Measurements from ENCODE around the gene TFDP1.

The TFDP1 gene

DNA sequence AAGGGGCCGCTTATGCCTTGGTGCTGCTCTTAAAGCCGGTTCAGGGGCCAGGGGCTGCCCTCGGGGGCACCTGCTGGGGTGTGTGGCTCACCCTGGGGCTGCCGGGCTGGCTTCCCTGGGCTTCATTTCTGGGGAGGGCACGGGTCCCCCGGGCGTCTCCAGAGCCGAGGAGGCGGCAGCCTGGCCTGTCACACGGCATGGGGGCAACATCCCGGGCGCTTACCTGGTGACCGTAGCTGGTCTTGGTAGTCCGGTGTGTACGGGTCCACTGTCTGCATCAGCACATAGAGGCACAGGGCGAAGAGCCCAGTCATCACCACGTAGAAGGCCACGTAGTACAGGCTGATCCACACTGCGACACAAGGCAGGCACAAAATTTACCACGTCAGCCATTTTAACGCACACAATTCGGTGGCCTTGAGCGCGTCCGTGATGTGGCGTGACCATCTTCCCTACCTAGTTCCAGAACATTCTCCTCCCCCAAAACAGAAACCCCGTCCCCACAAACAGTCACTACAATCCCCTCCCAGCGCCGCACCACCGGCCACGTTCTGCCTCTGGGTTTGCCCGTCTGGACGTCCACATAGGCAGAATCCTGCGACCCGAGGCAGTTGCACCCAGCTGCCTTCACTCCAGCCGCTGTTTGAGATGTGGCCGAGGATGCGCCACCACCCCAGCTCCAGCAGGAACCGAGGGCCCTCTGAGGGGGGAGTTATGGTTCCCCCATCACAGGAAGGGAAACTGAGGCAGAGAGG lies 70.2 kb downstream of the TFDP1 start:
- H3K79me2 ChIP-seq (ENCODE audit: insufficient read depth, low read length): no peaks in the 10 kb centered on the region
- H3K9ac ChIP-seq (ENCODE audit: low read length): no peak overlapping the region
- H3K9me2 ChIP-seq (replicated peaks; ENCODE audit: insufficient read depth, low read length): no peaks in the 10 kb centered on the region
- H3K27me3 ChIP-seq (ENCODE audit: low read length): no peaks in the 10 kb centered on the region
- H2AFZ ChIP-seq (ENCODE audit: low read depth, low read length, severe bottlenecking): no peak overlapping the region
- H4K20me1 ChIP-seq (ENCODE audit: low read depth, low read length): no peaks in the 10 kb centered on the region
- no peak overlapping the region for H3K4me3 ChIP-seq (ENCODE audit: insufficient read depth, low read length, poor library complexity, severe bottlenecking)
- no peak for TF ChIP-seq EZH2phosphoT487 (conservative IDR thresholded peaks at IDR 0.05; ENCODE audit: low read length)
- TF ChIP-seq, protein P1, sequence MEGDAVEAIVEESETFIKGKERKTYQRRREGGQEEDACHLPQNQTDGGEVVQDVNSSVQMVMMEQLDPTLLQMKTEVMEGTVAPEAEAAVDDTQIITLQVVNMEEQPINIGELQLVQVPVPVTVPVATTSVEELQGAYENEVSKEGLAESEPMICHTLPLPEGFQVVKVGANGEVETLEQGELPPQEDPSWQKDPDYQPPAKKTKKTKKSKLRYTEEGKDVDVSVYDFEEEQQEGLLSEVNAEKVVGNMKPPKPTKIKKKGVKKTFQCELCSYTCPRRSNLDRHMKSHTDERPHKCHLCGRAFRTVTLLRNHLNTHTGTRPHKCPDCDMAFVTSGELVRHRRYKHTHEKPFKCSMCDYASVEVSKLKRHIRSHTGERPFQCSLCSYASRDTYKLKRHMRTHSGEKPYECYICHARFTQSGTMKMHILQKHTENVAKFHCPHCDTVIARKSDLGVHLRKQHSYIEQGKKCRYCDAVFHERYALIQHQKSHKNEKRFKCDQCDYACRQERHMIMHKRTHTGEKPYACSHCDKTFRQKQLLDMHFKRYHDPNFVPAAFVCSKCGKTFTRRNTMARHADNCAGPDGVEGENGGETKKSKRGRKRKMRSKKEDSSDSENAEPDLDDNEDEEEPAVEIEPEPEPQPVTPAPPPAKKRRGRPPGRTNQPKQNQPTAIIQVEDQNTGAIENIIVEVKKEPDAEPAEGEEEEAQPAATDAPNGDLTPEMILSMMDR (IDR thresholded peaks at IDR 0.05; ENCODE audit: insufficient read depth, low read length, poor library complexity, severe bottlenecking): no peak
- no peak overlapping the region for H3K27ac ChIP-seq (ENCODE audit: low read depth, low read length)
- H3K36me3 ChIP-seq (ENCODE audit: low read length): no peaks in the 10 kb centered on the region
- no peaks in the 10 kb centered on the region for H3K9me3 ChIP-seq (ENCODE audit: insufficient read depth, low read length)
- H3K4me2 ChIP-seq (ENCODE audit: low read depth, low read length, poor library complexity, severe bottlenecking): no peak overlapping the region
- no peaks in the 10 kb centered on the region; the same call in 1 of the 2 replicates for H3F3A ChIP-seq (ENCODE audit: insufficient read depth)

DNA sequence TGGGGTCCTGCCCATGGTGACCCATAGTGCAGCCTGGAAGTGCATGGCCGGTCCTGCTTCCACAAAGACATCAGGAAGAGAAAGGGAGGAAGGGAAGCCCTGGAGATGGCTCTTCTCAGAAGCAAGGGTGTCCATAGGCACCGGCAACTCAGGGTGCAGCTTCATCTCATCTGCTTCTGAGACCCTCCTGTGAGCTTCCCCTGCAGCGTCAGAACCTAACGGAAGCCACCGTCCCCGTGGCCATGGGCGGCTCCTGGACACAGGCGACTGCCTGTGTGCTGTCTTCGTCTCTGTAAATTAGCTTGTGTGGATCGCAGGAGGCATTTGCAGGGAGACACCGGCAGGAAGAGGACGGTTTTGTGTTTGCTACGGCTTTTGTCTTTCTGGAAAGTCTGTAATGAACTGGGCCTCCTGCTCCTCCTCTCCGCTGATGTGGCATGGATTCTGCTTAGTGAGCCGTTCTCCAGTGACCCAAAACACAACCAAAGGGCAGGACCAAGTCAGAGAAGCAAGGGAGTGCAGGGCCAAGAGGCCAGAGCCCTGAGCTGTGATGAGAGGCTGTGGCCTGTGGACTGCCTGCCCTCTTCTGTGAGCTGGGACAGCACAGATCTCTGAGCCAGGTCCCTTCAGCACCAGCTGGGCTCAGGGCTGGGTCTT lies 70.9 kb downstream of the TFDP1 start:
- no peak overlapping the region for H3K4me3 ChIP-seq (ENCODE audit: insufficient read depth, low read length, poor library complexity, severe bottlenecking)
- H3K9me2 ChIP-seq (replicated peaks; ENCODE audit: insufficient read depth, low read length): no peaks in the 10 kb centered on the region
- no peaks in the 10 kb centered on the region for H4K20me1 ChIP-seq (ENCODE audit: low read depth, low read length)
- H3K36me3 ChIP-seq (ENCODE audit: low read length): no peaks in the 10 kb centered on the region
- H2AFZ ChIP-seq (ENCODE audit: low read depth, low read length, severe bottlenecking): no peak overlapping the region
- no peak overlapping the region for H3K9ac ChIP-seq (ENCODE audit: low read length)
- H3K4me2 ChIP-seq (ENCODE audit: low read depth, low read length, poor library complexity, severe bottlenecking): no peak overlapping the region
- H3F3A ChIP-seq (ENCODE audit: insufficient read depth): no peaks in the 10 kb centered on the region; the same call in 1 of the 2 replicates
- no peak overlapping the region for H3K27ac ChIP-seq (ENCODE audit: low read depth, low read length)
- no peaks in the 10 kb centered on the region for H3K27me3 ChIP-seq (ENCODE audit: low read length)
- TF ChIP-seq, protein P1 (IDR thresholded peaks at IDR 0.05; ENCODE audit: insufficient read depth, low read length, poor library complexity, severe bottlenecking): no peak
- no peak for TF ChIP-seq EZH2phosphoT487 (conservative IDR thresholded peaks at IDR 0.05; ENCODE audit: low read length)
- H3K9me3 ChIP-seq (ENCODE audit: insufficient read depth, low read length): no peaks in the 10 kb centered on the region
- no peaks in the 10 kb centered on the region for H3K79me2 ChIP-seq (ENCODE audit: insufficient read depth, low read length)

DNA sequence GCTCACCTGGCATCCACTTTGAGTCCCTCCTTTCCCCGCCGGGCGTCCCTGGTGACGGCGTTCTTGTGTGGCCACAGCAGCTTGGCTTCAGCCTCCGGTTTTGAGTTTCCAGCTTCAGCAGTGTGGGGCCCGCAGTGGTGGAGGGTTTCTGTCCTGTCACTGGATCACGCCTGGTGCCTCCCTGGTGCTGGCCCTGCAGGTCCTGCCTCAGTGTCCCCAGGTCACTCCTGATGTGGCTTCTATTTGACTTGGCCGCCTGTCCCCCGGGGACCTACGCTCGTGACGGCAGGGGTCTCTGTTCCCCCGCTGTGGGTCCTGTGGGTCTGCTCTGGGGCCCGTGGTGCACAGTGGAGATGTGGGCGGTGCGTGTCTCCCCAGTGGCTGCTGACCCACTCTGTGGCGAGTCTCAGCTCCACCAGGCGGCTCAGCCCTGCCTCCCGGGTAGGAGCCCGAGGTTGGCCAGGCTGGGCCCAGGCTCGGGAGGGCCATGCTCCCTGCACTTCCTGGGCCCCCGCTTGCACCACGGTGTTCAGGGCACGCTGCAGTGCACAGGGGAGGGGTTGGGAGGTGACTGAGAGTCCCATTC lies 71.5 kb downstream of the TFDP1 start:
- Histone ChIP-seq H3K9ac (ENCODE audit: low read length) (no peak overlapping the region), H2AFZ (ENCODE audit: low read depth, low read length, severe bottlenecking) (no peak overlapping the region), H3K36me3 (ENCODE audit: low read length) (no peaks in the 10 kb centered on the region), H3K79me2 (ENCODE audit: insufficient read depth, low read length) (no peaks in the 10 kb centered on the region), H3K27me3 (ENCODE audit: low read length) (no peaks in the 10 kb centered on the region), H3K9me3 (ENCODE audit: insufficient read depth, low read length) (no peaks in the 10 kb centered on the region), H3F3A (ENCODE audit: insufficient read depth) (no peaks in the 10 kb centered on the region; the same call in 1 of the 2 replicates), H4K20me1 (ENCODE audit: low read depth, low read length) (no peaks in the 10 kb centered on the region), H3K4me3 (ENCODE audit: insufficient read depth, low read length, poor library complexity, severe bottlenecking) (no peak overlapping the region), H3K9me2 (replicated peaks; ENCODE audit: insufficient read depth, low read length) (no peaks in the 10 kb centered on the region), H3K4me2 (ENCODE audit: low read depth, low read length, poor library complexity, severe bottlenecking) (no peak overlapping the region), H3K27ac (ENCODE audit: low read depth, low read length) (no peak overlapping the region)
- TF ChIP-seq, protein P1 (IDR thresholded peaks at IDR 0.05; ENCODE audit: insufficient read depth, low read length, poor library complexity, severe bottlenecking): no peak
- no peak for TF ChIP-seq EZH2phosphoT487 (conservative IDR thresholded peaks at IDR 0.05; ENCODE audit: low read length)
